H9 (cell line): ENCODE data around the gene FPGS. TPM values are rescaled to one million over a fixed set of nuclear protein-coding genes. Genes with fewer than 3 reads are reported as not detected.

ENCODE experiments used
- DNase-seq: peaks from one replicate; pipeline ENCODE4 v3.0.0-alpha.2; 2017
- H2AFZ ChIP-seq: one replicate; pipeline ENCODE4 v1.6.1; 2013; ENCODE audit warnings: mild to moderate bottlenecking, low read length, control low read depth, moderate library complexity
- H2AK5ac ChIP-seq: 2 replicates; pipeline ENCODE4 v1.6.1; 2013; ENCODE audit warnings: low read length, control low read depth, mixed read lengths; ENCODE audit not compliant: insufficient read length
- H2BK120ac ChIP-seq: one replicate; pipeline ENCODE4 v1.6.1; 2013; ENCODE audit warnings: low read depth, mild to moderate bottlenecking, low read length, control low read depth, inconsistent platforms; ENCODE audit not compliant: poor library complexity, severe bottlenecking
- H2BK12ac ChIP-seq: 2 replicates; pipeline ENCODE4 v1.6.1; 2013; ENCODE audit warnings: low read length, control low read depth, mixed read lengths, low read depth; ENCODE audit not compliant: insufficient read length
- H2BK15ac ChIP-seq: 2 replicates; pipeline ENCODE4 v1.6.1; 2013; ENCODE audit warnings: low read depth, low read length, control low read depth
- H2BK20ac ChIP-seq: one replicate; pipeline ENCODE4 v1.6.1; 2013; ENCODE audit warnings: low read depth, mild to moderate bottlenecking, low read length, control low read depth, inconsistent platforms; ENCODE audit not compliant: poor library complexity, severe bottlenecking
- H2BK5ac ChIP-seq: 2 replicates; pipeline ENCODE4 v1.6.1; 2013; ENCODE audit warnings: low read length, control low read depth, mixed read lengths; ENCODE audit not compliant: insufficient read length
- H3K14ac ChIP-seq: 2 replicates; pipeline ENCODE4 v1.6.1; 2013; ENCODE audit warnings: low read length, control low read depth; ENCODE audit not compliant: insufficient read depth
- H3K18ac ChIP-seq: 2 replicates; pipeline ENCODE4 v1.6.1; 2013; ENCODE audit warnings: low read depth, mild to moderate bottlenecking, mixed read lengths, low read length, control low read depth; ENCODE audit not compliant: insufficient read length
- H3K23ac ChIP-seq: 2 replicates; pipeline ENCODE4 v1.6.1; 2013; ENCODE audit warnings: low read length, control low read depth, mixed read lengths, low read depth; ENCODE audit not compliant: insufficient read length
- H3K23me2 ChIP-seq: 2 replicates; pipeline ENCODE4 v1.6.1; 2013; ENCODE audit warnings: low read depth, mild to moderate bottlenecking, mixed read lengths, low read length, control low read depth; ENCODE audit not compliant: insufficient read length, poor library complexity, severe bottlenecking
- H3K27ac ChIP-seq: 2 replicates; pipeline ENCODE4 v1.5.1; 2013; ENCODE audit warnings: low read length, control low read depth, mixed read lengths, low read depth; ENCODE audit not compliant: insufficient read length
- H3K27me3 ChIP-seq: 2 replicates; pipeline ENCODE4 v1.6.1; 2013; ENCODE audit warnings: low read length, control low read depth, inconsistent platforms; ENCODE audit not compliant: insufficient read depth
- H3K4ac ChIP-seq: 2 replicates; pipeline ENCODE4 v1.6.1; 2013; ENCODE audit warnings: low read depth, mild to moderate bottlenecking, control low read depth, inconsistent platforms, low read length, moderate library complexity
- H3K4me1 ChIP-seq: 2 replicates; pipeline ENCODE4 v1.6.1; 2013; ENCODE audit warnings: low read length, control low read depth, inconsistent platforms; ENCODE audit not compliant: insufficient read depth
- H3K4me2 ChIP-seq: 2 replicates; pipeline ENCODE4 v1.6.1; 2013; ENCODE audit warnings: low read length, control low read depth, mixed read lengths; ENCODE audit not compliant: insufficient read length, insufficient read depth
- H3K56ac ChIP-seq: 2 replicates; pipeline ENCODE4 v1.6.1; 2013; ENCODE audit warnings: low read depth, mild to moderate bottlenecking, mixed read lengths, low read length, control low read depth; ENCODE audit not compliant: insufficient read length
- H3K79me1 ChIP-seq: 2 replicates; pipeline ENCODE4 v1.6.1; 2013; ENCODE audit warnings: low read depth, mild to moderate bottlenecking, moderate library complexity, low read length, control low read depth, inconsistent platforms; ENCODE audit not compliant: insufficient read depth, poor library complexity, severe bottlenecking
- H3K79me2 ChIP-seq: 2 replicates; pipeline ENCODE4 v1.6.1; 2013; ENCODE audit warnings: low read length, control low read depth, inconsistent platforms; ENCODE audit not compliant: insufficient read depth
- H3K9ac ChIP-seq: 2 replicates; pipeline ENCODE4 v1.6.1; 2013; ENCODE audit warnings: low read length, control low read depth, mixed read lengths; ENCODE audit not compliant: insufficient read length; ENCODE audit errors: extremely low read depth
- H3K9me3 ChIP-seq: one replicate; pipeline ENCODE4 v1.6.1; 2013; ENCODE audit warnings: low read depth, low read length, inconsistent platforms; ENCODE audit not compliant: control insufficient read depth
- H3T11ph ChIP-seq: one replicate; pipeline ENCODE4 v1.6.1; 2013; ENCODE audit warnings: mild to moderate bottlenecking, low read length, control low read depth, inconsistent platforms
- H4K20me1 ChIP-seq: one replicate; pipeline ENCODE4 v1.6.1; 2013; ENCODE audit not compliant: control insufficient read depth, insufficient read length, insufficient read depth
- H4K5ac ChIP-seq: 2 replicates; pipeline ENCODE4 v1.6.1; 2013; ENCODE audit warnings: low read depth, mild to moderate bottlenecking, mixed read lengths, low read length, control low read depth; ENCODE audit not compliant: insufficient read length
- H4K8ac ChIP-seq: replicated peaks from 2 replicates; pipeline ENCODE4 v1.6.1; 2013; ENCODE audit warnings: low read length, control low read depth, mixed read lengths, low read depth; ENCODE audit not compliant: insufficient read length
- H4K91ac ChIP-seq: 2 replicates; pipeline ENCODE4 v1.6.1; 2013; ENCODE audit warnings: low read depth, mild to moderate bottlenecking, moderate library complexity, mixed read lengths, low read length, control low read depth; ENCODE audit not compliant: insufficient read length
- H3K27ac Mint-ChIP-seq, 3 experiments: 2 replicates in 2 of 3; 3 replicates in 1 of 3; pipeline ENCODE4 v1.8.0; 2020 to 2021; ENCODE audit warnings: mixed read lengths in 3 of 3, mild to moderate bottlenecking in 1 of 3, moderate library complexity in 1 of 3
- H3K27me3 Mint-ChIP-seq: 2 replicates; pipeline ENCODE4 v1.8.0; 2021; ENCODE audit warnings: low read depth, mild to moderate bottlenecking, moderate library complexity, mixed read lengths
- H3K36me3 Mint-ChIP-seq, 3 experiments: 2 replicates in 2 of 3; 3 replicates in 1 of 3; pipeline ENCODE4 v1.8.0; 2020 to 2021; ENCODE audit warnings: low read depth in 3 of 3, mixed read lengths in 3 of 3; ENCODE audit not compliant: insufficient read depth in 1 of 3
- H3K4me1 Mint-ChIP-seq, 2 experiments: 2 replicates each; pipeline ENCODE4 v1.8.0; 2020; ENCODE audit warnings: mixed read lengths in 2 of 2
- H3K4me3 Mint-ChIP-seq, 2 experiments: 2 replicates in 1 of 2; 3 replicates in 1 of 2; pipeline ENCODE4 v1.8.0; 2020 to 2021; ENCODE audit warnings: mild to moderate bottlenecking in 2 of 2, mixed read lengths in 2 of 2, moderate library complexity in 1 of 2
- H3K9me3 Mint-ChIP-seq, 2 experiments: 2 replicates in 1 of 2; 3 replicates in 1 of 2; pipeline ENCODE4 v1.8.0; 2020; ENCODE audit warnings: mild to moderate bottlenecking in 2 of 2, mixed read lengths in 2 of 2, moderate library complexity in 1 of 2
- WGBS: extraction: QIAGEN DNeasy Blood & Tissue Kit; methylation state at CpG from one replicate; pipeline ENCODE4 v1.1.7; 2013; ENCODE audit warnings: missing lambda C conversion rate, low lambda C conversion rate, mixed read lengths; ENCODE audit not compliant: insufficient read length; ENCODE audit errors: extremely low coverage; 5-methylcytosine and 5-hydroxymethylcytosine counted together
- total RNA-seq: library from RNA; stranded (reverse); gene quantifications from 2 replicates; pipeline ENCODE4 v1.2.1, GENCODE V29; 2021
- TF ChIP-seq, protein P1 (sequence below): fragments of 200-600 bp; sonication (generic); conservative IDR thresholded peaks from 3 replicates; pipeline ENCODE4 v1.8.0; 2021; ENCODE audit warnings: antibody characterized with exemption, mild to moderate bottlenecking

Gene FPGS
- total RNA-seq, 1 experiment from 2014 or later: 68.4 TPM

- no peak overlapping the region for H3K4me3 Mint-ChIP-seq
- H4K5ac ChIP-seq: no peak overlapping the region
- H3K9me3 ChIP-seq: no peaks in the 10 kb centered on the region
- no peaks in the 10 kb centered on the region for H3K27me3 ChIP-seq
- H3K4me1 ChIP-seq: no peaks in the 10 kb centered on the region
- no peak overlapping the region for H3K27ac ChIP-seq
- H3K9me3 Mint-ChIP-seq: no peaks in the 10 kb centered on the region
- no peak overlapping the region for H4K91ac ChIP-seq
- no peak overlapping the region for H2BK20ac ChIP-seq
- no CpG with 5 or more reads among the region's 17 CpGs for WGBS
- H3T11ph ChIP-seq: no peak overlapping the region
- H3K27ac Mint-ChIP-seq: no peak overlapping the region
- H3K23me2 ChIP-seq: no peaks in the 10 kb centered on the region
- H3K4ac ChIP-seq: no peak overlapping the region
- no peaks in the 10 kb centered on the region for H3K79me1 ChIP-seq
- TF ChIP-seq, protein P1, sequence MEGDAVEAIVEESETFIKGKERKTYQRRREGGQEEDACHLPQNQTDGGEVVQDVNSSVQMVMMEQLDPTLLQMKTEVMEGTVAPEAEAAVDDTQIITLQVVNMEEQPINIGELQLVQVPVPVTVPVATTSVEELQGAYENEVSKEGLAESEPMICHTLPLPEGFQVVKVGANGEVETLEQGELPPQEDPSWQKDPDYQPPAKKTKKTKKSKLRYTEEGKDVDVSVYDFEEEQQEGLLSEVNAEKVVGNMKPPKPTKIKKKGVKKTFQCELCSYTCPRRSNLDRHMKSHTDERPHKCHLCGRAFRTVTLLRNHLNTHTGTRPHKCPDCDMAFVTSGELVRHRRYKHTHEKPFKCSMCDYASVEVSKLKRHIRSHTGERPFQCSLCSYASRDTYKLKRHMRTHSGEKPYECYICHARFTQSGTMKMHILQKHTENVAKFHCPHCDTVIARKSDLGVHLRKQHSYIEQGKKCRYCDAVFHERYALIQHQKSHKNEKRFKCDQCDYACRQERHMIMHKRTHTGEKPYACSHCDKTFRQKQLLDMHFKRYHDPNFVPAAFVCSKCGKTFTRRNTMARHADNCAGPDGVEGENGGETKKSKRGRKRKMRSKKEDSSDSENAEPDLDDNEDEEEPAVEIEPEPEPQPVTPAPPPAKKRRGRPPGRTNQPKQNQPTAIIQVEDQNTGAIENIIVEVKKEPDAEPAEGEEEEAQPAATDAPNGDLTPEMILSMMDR: no peak
- H4K20me1 ChIP-seq: no peaks in the 10 kb centered on the region
- no peak overlapping the region for H3K56ac ChIP-seq
- no peaks in the 10 kb centered on the region for H3K4me1 Mint-ChIP-seq
- H2BK5ac ChIP-seq: no peak overlapping the region
- DNase-seq: no peak
- H3K9ac ChIP-seq: no peak overlapping the region
- H3K79me2 ChIP-seq: no peaks in the 10 kb centered on the region
- H3K4me2 ChIP-seq: no peak overlapping the region
- no peak overlapping the region for H2AK5ac ChIP-seq
- no peak overlapping the region for H2AFZ ChIP-seq
- no peaks in the 10 kb centered on the region for H3K27me3 Mint-ChIP-seq
- H2BK120ac ChIP-seq: no peak overlapping the region
- H2BK15ac ChIP-seq: no peak overlapping the region
- no peak overlapping the region for H2BK12ac ChIP-seq
- no peak overlapping the region for H3K14ac ChIP-seq
- peaks cover 0 to 31% (median 24%) of the 10 kb centered on the region in 3 experiments; a peak in 5 of 7 replicates for H3K36me3 Mint-ChIP-seq
- no peak overlapping the region for H4K8ac ChIP-seq
- no peak overlapping the region for H3K18ac ChIP-seq
- no peak overlapping the region for H3K23ac ChIP-seq
Observed at GRCh38 chr9:127817881-127818434, 15.3 kb downstream of the FPGS start.
